ENCODE results near the gene JARID2. TPM values are rescaled to one million over a fixed set of nuclear protein-coding genes. Genes with fewer than 3 reads are reported as not detected.

Gene JARID2
- total RNA-seq, 1 experiment from 2014 or later, result 6.0 TPM

DNA sequence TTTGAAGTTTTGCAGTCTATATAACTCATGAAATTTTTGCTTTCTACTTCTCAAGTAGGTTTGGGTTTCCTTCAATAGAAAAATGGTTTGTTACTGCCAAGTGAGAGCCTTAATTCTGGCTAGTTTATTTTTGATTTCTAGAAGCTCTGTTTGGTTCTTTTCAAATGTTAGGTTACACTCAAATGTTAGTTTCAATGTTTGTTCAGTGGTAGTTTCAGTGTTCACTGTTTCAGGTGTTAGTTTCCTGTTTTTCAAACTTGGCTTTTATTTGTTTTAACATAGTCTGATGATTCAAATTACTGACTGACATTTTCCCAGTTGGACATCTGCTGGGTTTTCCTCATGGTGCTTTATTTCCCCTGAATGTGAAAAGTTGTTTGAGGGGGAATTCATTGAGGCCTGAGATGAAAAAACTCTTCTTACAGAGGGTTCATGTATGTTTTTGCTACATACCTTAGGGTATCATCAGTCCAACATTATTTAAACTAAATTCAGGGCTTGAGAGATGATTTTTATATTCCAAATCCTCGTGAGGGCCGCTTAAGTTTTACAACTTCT, 189.0 kb downstream of the JARID2 start:
- Histone ChIP-seq H3K27ac (ENCODE audit: low read length) (no peak overlapping the region), H3K36me3 (ENCODE audit: control insufficient read depth, insufficient read depth, low read length) (no peaks in the 10 kb centered on the region), H3K4me1 (ENCODE audit: control insufficient read depth, insufficient read depth, low read length) (no peaks in the 10 kb centered on the region; the same call in 1 of the 2 replicates), H3K9me3 (ENCODE audit: control insufficient read depth, insufficient read depth, low read depth, low read length) (no peaks in the 10 kb centered on the region), H3K4me3 (ENCODE audit: low read depth in 2 of 2, low read length in 2 of 2) (no peak overlapping the region), H3K27me3 (ENCODE audit: control insufficient read depth, insufficient read depth, low read length) (no peaks in the 10 kb centered on the region)
- DNase-seq (ENCODE audit: low read depth, low spot score) (no peak), ATAC-seq (no peak)
- in situ Hi-C loops (cut with HindIII; ENCODE audit: low pct_unique_long_range_greater_than_20kb, low sequenced_read_pairs), result no loop called here
- CTCF ChIA-PET, result interaction anchor here (0.6 kb wide), 1 partner anchor 99 kb away, joined by 3 read pairs; no protein-coding TSS in a partner anchor
- BruUV-seq (replicated peaks), result no TSS peak
- TF ChIP-seq CTCF (IDR thresholded peaks at IDR 0.05) (no peak), SIN3A (IDR thresholded peaks at IDR 0.05; ENCODE audit: borderline replicate concordance, insufficient read depth, low read depth, low read length) (no peak), POLR2AphosphoS5 (IDR thresholded peaks at IDR 0.05; ENCODE audit: low read depth, low read length) (no peak), TCF7L2 (IDR thresholded peaks at IDR 0.05; ENCODE audit: low read depth, low read length) (no peak), REST (IDR thresholded peaks at IDR 0.05; ENCODE audit: insufficient read depth in 1 of 2, low read depth in 2 of 2, low read length in 1 of 2) (no peak)
- intact Hi-C loops (cut with micrococcal nuclease; ENCODE audit: unreplicated experiment), result no loop called here
- POLR2A ChIA-PET, result no interaction called here

GRCh38 chr6:15435468-15435867, 189.6 kb downstream of the JARID2 start:
- Histone ChIP-seq H3K4me1 (ENCODE audit: control insufficient read depth, insufficient read depth, low read length) (no peaks in the 10 kb centered on the region; the same call in 1 of the 2 replicates), H3K36me3 (ENCODE audit: control insufficient read depth, insufficient read depth, low read length) (no peaks in the 10 kb centered on the region), H3K27me3 (ENCODE audit: control insufficient read depth, insufficient read depth, low read length) (no peaks in the 10 kb centered on the region), H3K9me3 (ENCODE audit: control insufficient read depth, insufficient read depth, low read depth, low read length) (no peaks in the 10 kb centered on the region), H3K4me3 (ENCODE audit: low read depth in 2 of 2, low read length in 2 of 2) (no peak overlapping the region), H3K27ac (ENCODE audit: low read length) (no peak overlapping the region)
- DNase-seq (ENCODE audit: low read depth, low spot score), result no peak
- no TSS peak for BruUV-seq (replicated peaks)
- ATAC-seq, result no peak
- ChIA-PET POLR2A (no interaction called here), CTCF (no interaction called here)
- no peak for TF ChIP-seq CTCF (IDR thresholded peaks at IDR 0.05)
- TF ChIP-seq POLR2AphosphoS5 (IDR thresholded peaks at IDR 0.05; ENCODE audit: low read depth, low read length), result no peak
- TF ChIP-seq TCF7L2 (IDR thresholded peaks at IDR 0.05; ENCODE audit: low read depth, low read length), result no peak
- TF ChIP-seq REST (IDR thresholded peaks at IDR 0.05; ENCODE audit: insufficient read depth in 1 of 2, low read depth in 2 of 2, low read length in 1 of 2), result no peak
- no peak for TF ChIP-seq SIN3A (IDR thresholded peaks at IDR 0.05; ENCODE audit: borderline replicate concordance, insufficient read depth, low read depth, low read length)
- in situ Hi-C loops (cut with HindIII; ENCODE audit: low pct_unique_long_range_greater_than_20kb, low sequenced_read_pairs), result no loop called here
- intact Hi-C loops (cut with micrococcal nuclease; ENCODE audit: unreplicated experiment), result no loop called here
